Kidney (tissue), 14 donors: Measurements from ENCODE around the gene DDI2. TPM values are rescaled to one million over a fixed set of nuclear protein-coding genes. Genes with fewer than 3 reads are reported as not detected.

ENCODE experiments used
- DNase-seq, 5 donors: peaks; one replicate each; pipeline ENCODE4 v3.0.0-alpha.2; 2013 to 2020
- FAIRE-seq: peaks from 2 replicates; lab custom pipeline; 2012; peaks lifted over from hg19 to GRCh38; lab: Jason Lieb, UNC
- H3K27ac ChIP-seq, 2 donors: one replicate each; pipeline ENCODE4 v1.7.0; 2013; ENCODE audit warnings: low read depth in 2 of 2, low read length in 2 of 2, inconsistent platforms in 1 of 2
- H3K27me3 ChIP-seq: one replicate; pipeline ENCODE4 v1.7.1; 2013; ENCODE audit warnings: low read length, inconsistent platforms; ENCODE audit not compliant: control insufficient read depth, insufficient read depth
- H3K36me3 ChIP-seq, 3 donors: one replicate each; pipeline versions ENCODE4 v1.7.0 to v1.7.1; 2013; ENCODE audit warnings: low read length in 3 of 3, control low read depth in 1 of 3, inconsistent platforms in 1 of 3; ENCODE audit not compliant: insufficient read depth in 3 of 3, control insufficient read depth in 2 of 3
- H3K4me1 ChIP-seq, 3 donors: one replicate each; pipeline versions ENCODE4 v1.7.0 to v1.7.1; 2013; ENCODE audit warnings: low read length in 3 of 3, inconsistent platforms in 1 of 3, low read depth in 1 of 3; ENCODE audit not compliant: control insufficient read depth in 2 of 3, insufficient read depth in 2 of 3
- H3K4me3 ChIP-seq, 3 donors: one replicate each; pipeline versions ENCODE4 v1.7.0 to v1.8.1; 2013; ENCODE audit warnings: low read length in 3 of 3, control low read depth in 1 of 3, inconsistent platforms in 1 of 3
- H3K9ac ChIP-seq, 3 donors: one replicate each; pipeline versions ENCODE4 v1.7.0 to v1.7.1; 2013; ENCODE audit warnings: low read length in 3 of 3, control low read depth in 1 of 3, inconsistent platforms in 1 of 3
- H3K9me3 ChIP-seq, 3 donors: one replicate each; pipeline versions ENCODE4 v1.7.0 to v1.7.1; 2013; ENCODE audit warnings: low read length in 3 of 3, control low read depth in 1 of 3, inconsistent platforms in 1 of 3; ENCODE audit not compliant: control insufficient read depth in 2 of 3, insufficient read depth in 1 of 3
- intact Hi-C: fragments of 100-400 bp; cut with DNase I; formaldehyde crosslinking; loops from one replicate; pipeline ENCODE4 v1.11.1; 2022
- polyA plus RNA-seq: library from polyadenylated mRNA; stranded (reverse); fragments of 350-450 nt; fragmentation: Illumina TruSeq; extraction: RNeasy Lipid Tissue Mini Kit (QIAGEN cat#74804); gene quantifications from one replicate; pipeline ENCODE4 v1.2.3, GENCODE V29; 2014; ENCODE audit warnings: low read depth, low replicate concordance; ENCODE audit not compliant: insufficient read depth
- total RNA-seq: library from RNA; stranded (reverse); fragmentation: NEBNext Ultra II Directional; extraction: Animal tissue kit (Norgen Biotek cat#: 25700); gene quantifications from one replicate; pipeline ENCODE4 v1.2.1, GENCODE V29; 2021
- TF ChIP-seq, protein P1 (sequence below): IDR thresholded peaks from 3 replicates; pipeline ENCODE4 v1.5.1; 2012; ENCODE audit warnings: mild to moderate bottlenecking, moderate library complexity, borderline replicate concordance; ENCODE audit not compliant: insufficient read depth; ENCODE audit errors: extremely low read depth
- donor health status: control.
- donor health status: control.
- donor health status: control.
- donor health status: control.
- donor health status: control.
- donor health status: DM: yes; HTN: yes; CAD: no.
- donor health status: Normal renal cell carcinoma (clear cell type).

Gene DDI2
- total and polyA plus RNA-seq, 2 donors from 2014 or later: 4.0 to 28.3 TPM

DNA sequence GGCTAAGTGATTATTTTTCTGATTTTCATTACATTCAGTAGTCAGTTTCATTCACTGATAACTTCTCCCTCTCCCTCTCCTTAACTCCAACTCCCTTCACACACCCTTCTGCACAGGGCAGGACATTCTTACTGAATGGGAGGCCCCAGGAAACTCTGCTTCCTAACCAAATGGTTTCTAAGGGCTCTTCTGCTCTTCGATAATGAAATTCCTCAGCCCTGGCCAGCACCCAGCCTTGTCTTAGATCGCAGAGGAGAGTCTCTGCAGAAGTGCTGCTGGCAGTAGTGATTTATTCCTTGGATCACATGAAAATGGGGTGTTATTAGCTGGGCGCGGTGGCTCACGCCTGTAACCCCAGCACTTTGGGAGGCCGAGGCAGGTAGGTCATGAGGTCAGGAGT, 83.2 kb downstream of the DDI2 start:
- FAIRE-seq: no peak
- no peak overlapping the region for H3K27ac ChIP-seq
- TF ChIP-seq, protein P1, sequence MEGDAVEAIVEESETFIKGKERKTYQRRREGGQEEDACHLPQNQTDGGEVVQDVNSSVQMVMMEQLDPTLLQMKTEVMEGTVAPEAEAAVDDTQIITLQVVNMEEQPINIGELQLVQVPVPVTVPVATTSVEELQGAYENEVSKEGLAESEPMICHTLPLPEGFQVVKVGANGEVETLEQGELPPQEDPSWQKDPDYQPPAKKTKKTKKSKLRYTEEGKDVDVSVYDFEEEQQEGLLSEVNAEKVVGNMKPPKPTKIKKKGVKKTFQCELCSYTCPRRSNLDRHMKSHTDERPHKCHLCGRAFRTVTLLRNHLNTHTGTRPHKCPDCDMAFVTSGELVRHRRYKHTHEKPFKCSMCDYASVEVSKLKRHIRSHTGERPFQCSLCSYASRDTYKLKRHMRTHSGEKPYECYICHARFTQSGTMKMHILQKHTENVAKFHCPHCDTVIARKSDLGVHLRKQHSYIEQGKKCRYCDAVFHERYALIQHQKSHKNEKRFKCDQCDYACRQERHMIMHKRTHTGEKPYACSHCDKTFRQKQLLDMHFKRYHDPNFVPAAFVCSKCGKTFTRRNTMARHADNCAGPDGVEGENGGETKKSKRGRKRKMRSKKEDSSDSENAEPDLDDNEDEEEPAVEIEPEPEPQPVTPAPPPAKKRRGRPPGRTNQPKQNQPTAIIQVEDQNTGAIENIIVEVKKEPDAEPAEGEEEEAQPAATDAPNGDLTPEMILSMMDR: no peak
- no peaks in the 10 kb centered on the region for H3K9me3 ChIP-seq
- H3K36me3 ChIP-seq: peaks cover 0 to under 1% (median 0%) of the 10 kb centered on the region in 3 donors
- no peaks in the 10 kb centered on the region for H3K27me3 ChIP-seq
- DNase-seq: no peak
- peaks cover 0 to 19% (median 8%) of the 10 kb centered on the region in 3 donors for H3K4me1 ChIP-seq
- H3K4me3 ChIP-seq: no peak overlapping the region
- no peak overlapping the region for H3K9ac ChIP-seq
- intact Hi-C loops: no loop called here

GRCh38 chr1:15701784-15702183, 84.5 kb downstream of the DDI2 start:
- no peak overlapping the region for H3K9ac ChIP-seq
- intact Hi-C loops: no loop called here
- H3K27ac ChIP-seq: no peak overlapping the region
- no peaks in the 10 kb centered on the region for H3K9me3 ChIP-seq
- no peak for DNase-seq
- no peak overlapping the region for H3K4me3 ChIP-seq
- TF ChIP-seq, protein P1: no peak
- no peak for FAIRE-seq
- peaks cover 0 to 4% (median 0%) of the 10 kb centered on the region in 3 donors for H3K36me3 ChIP-seq
- no peaks in the 10 kb centered on the region for H3K27me3 ChIP-seq
- H3K4me1 ChIP-seq: peaks cover 0 to 19% (median 8%) of the 10 kb centered on the region in 3 donors

- no peaks in the 10 kb centered on the region for H3K9me3 ChIP-seq
- H3K27ac ChIP-seq: peak overlapping the region; percentile 77 to 94
- FAIRE-seq (no peak), DNase-seq (no peak)
- H3K4me3 ChIP-seq: peak overlapping the region in 2 of 3 donors; percentile 6 to 30
- H3K4me1 ChIP-seq: peaks cover 0 to 19% (median 14%) of the 10 kb centered on the region in 3 donors
- H3K36me3 ChIP-seq: peaks cover 0 to 4% (median 0%) of the 10 kb centered on the region in 3 donors
- H3K9ac ChIP-seq: peak overlapping the region in 1 of 3 donors; percentile 43
- TF ChIP-seq, protein P1: no peak
- intact Hi-C loops: no loop called here
- H3K27me3 ChIP-seq: no peaks in the 10 kb centered on the region
These were observed 85.7 kb downstream of the DDI2 start for GRCh38 chr1:15702722-15703550.
